PFSK-1 (cell line): Measurements from ENCODE around the gene EOMES.

ENCODE experiments used
- FOXP2 ChIP-seq: optimal IDR thresholded peaks from 2 replicates; pipeline ENCODE3; 2011; ENCODE audit warnings: borderline replicate concordance, control low read depth, inconsistent platforms; ENCODE audit not compliant: insufficient read depth; ENCODE audit errors: extremely low read length, extremely low read depth
- POLR2AphosphoS5 ChIP-seq: IDR thresholded peaks from 2 replicates; pipeline ENCODE4 v1.6.1; 2012; ENCODE audit warnings: low read depth, mild to moderate bottlenecking, control low read depth, low read length, moderate library complexity
- REST ChIP-seq, 2 experiments: IDR thresholded peaks; 2 replicates each; pipeline versions ENCODE4 v1.6.1 to v1.8.0; 2011 to 2012; ENCODE audit warnings: low read depth in 2 of 2, low read length in 2 of 2, control low read depth in 1 of 2, inconsistent platforms in 1 of 2, mild to moderate bottlenecking in 1 of 2, moderate library complexity in 1 of 2; ENCODE audit not compliant: insufficient read depth in 1 of 2
- SIN3A ChIP-seq: IDR thresholded peaks from 2 replicates; pipeline ENCODE4 v1.6.1; 2012; ENCODE audit warnings: mild to moderate bottlenecking, low read length, moderate library complexity, borderline replicate concordance; ENCODE audit not compliant: insufficient read depth
- TAF1 ChIP-seq: IDR thresholded peaks from 2 replicates; pipeline ENCODE4 v1.6.1; 2012; ENCODE audit warnings: low read length, control low read depth, borderline replicate concordance; ENCODE audit not compliant: insufficient read depth

EOMES gene

GRCh38 chr3:27671101-27671500 is 51.0 kb downstream of the EOMES start:
- TF ChIP-seq FOXP2 (no peak), POLR2AphosphoS5 (no peak), TAF1 (no peak), REST (IDR thresholded peaks at IDR 0.05; ENCODE audit: insufficient read depth in 1 of 2, low read depth in 2 of 2, low read length in 2 of 2) (no peak), SIN3A (no peak)

GRCh38 chr3:27670619-27671018 is 51.5 kb downstream of the EOMES start:
- no peak for TF ChIP-seq TAF1
- TF ChIP-seq SIN3A = no peak

GRCh38 chr3:27669591-27669990 is 52.5 kb downstream of the EOMES start:
- TF ChIP-seq REST (IDR thresholded peaks at IDR 0.05; ENCODE audit: insufficient read depth in 1 of 2, low read depth in 2 of 2, low read length in 2 of 2) (no peak), SIN3A (no peak), TAF1 (no peak)

- no peak for TF ChIP-seq TAF1
These were observed 54.4 kb downstream of the EOMES start for GRCh38 chr3:27667751-27668150.

GRCh38 chr3:27666708-27667107 is 55.4 kb downstream of the EOMES start:
- TF ChIP-seq FOXP2 = no peak
- no peak for TF ChIP-seq POLR2AphosphoS5
- no peak for TF ChIP-seq REST (IDR thresholded peaks at IDR 0.05; ENCODE audit: insufficient read depth in 1 of 2, low read depth in 2 of 2, low read length in 2 of 2)
- TF ChIP-seq SIN3A = no peak
- TF ChIP-seq TAF1 = no peak

- no peak for TF ChIP-seq POLR2AphosphoS5
- TF ChIP-seq SIN3A = no peak
- TF ChIP-seq REST (IDR thresholded peaks at IDR 0.05; ENCODE audit: insufficient read depth in 1 of 2, low read depth in 2 of 2, low read length in 2 of 2) = no peak
- no peak for TF ChIP-seq TAF1
- TF ChIP-seq FOXP2 = no peak
These were observed 55.9 kb downstream of the EOMES start for GRCh38 chr3:27666272-27666671.
